Left ventricle myocardium inferior (tissue), 1 donor: ENCODE measurements around the gene RANBP3. TPM values are rescaled to one million over a fixed set of nuclear protein-coding genes. Genes with fewer than 3 reads are reported as not detected.

ENCODE experiments used
- DNase-seq: peaks from one replicate; pipeline ENCODE4 v3.0.0-alpha.2; 2020
- H3K27ac ChIP-seq: fragments of 200-600 bp; replicated peaks from 2 replicates; pipeline ENCODE4 v1.8.0; 2021
- H3K27me3 ChIP-seq: fragments of 200-600 bp; 2 replicates; pipeline ENCODE4 v1.8.0; 2021; ENCODE audit warnings: low read depth
- H3K36me3 ChIP-seq: fragments of 200-600 bp; 2 replicates; pipeline ENCODE4 v1.8.0; 2021
- H3K4me1 ChIP-seq: fragments of 200-600 bp; 2 replicates; pipeline ENCODE4 v1.8.0; 2021
- H3K4me3 ChIP-seq: fragments of 200-600 bp; 2 replicates; pipeline ENCODE4 v1.8.0; 2021; ENCODE audit warnings: mild to moderate bottlenecking, moderate library complexity
- H3K9me3 ChIP-seq: fragments of 200-600 bp; replicated peaks from 2 replicates; pipeline ENCODE4 v1.8.0; 2021
- intact Hi-C: fragments of 100-400 bp; cut with micrococcal nuclease; formaldehyde crosslinking; loops from one replicate; pipeline ENCODE4 v1.11.0; 2022
- total RNA-seq: library from RNA; stranded (reverse); fragmentation: NEBNext Ultra II Directional; extraction: Animal tissue kit (Norgen Biotek cat#: 25700); gene quantifications from one replicate; pipeline ENCODE4 v1.2.1, GENCODE V29; 2021
- TF ChIP-seq, protein P1 (sequence below): fragments of 200-600 bp; IDR thresholded peaks from 2 replicates; pipeline ENCODE4 v1.8.0; 2021; ENCODE audit warnings: antibody characterized with exemption, mild to moderate bottlenecking, borderline replicate concordance
- donor health status: DM: no; HTN: yes; CAD: no; lungs with severe emphysema.

RANBP3 gene
- total RNA-seq, 1 donor from 2014 or later, result 54.8 TPM

DNA sequence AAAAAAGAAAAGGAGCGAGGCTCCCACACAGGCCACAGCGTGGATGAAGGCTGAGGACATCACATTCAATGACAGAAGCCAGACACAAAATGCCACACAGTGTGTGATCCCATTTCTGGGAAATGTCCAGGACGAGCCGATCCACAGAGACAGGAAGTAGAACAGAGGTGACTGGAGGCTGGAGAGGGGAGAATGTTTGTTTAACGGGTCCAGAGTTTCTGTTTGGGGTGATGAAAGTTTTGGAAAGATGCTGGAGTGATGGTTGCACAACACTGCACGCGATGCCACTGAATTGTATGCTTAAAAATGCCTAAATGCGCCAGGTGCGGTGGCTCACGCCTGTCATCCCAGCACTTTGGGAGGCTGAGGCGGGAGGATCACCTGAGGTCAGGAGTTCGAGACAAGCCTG lies 107.0 kb downstream of the RANBP3 start:
- Histone ChIP-seq H3K4me3 (no peak overlapping the region), H3K36me3 (no peaks in the 10 kb centered on the region), H3K9me3 (no peaks in the 10 kb centered on the region), H3K27me3 (no peaks in the 10 kb centered on the region), H3K27ac (no peak overlapping the region), H3K4me1 (no peaks in the 10 kb centered on the region)
- DNase-seq, result no peak
- intact Hi-C loops, result no loop called here
- TF ChIP-seq, protein P1, sequence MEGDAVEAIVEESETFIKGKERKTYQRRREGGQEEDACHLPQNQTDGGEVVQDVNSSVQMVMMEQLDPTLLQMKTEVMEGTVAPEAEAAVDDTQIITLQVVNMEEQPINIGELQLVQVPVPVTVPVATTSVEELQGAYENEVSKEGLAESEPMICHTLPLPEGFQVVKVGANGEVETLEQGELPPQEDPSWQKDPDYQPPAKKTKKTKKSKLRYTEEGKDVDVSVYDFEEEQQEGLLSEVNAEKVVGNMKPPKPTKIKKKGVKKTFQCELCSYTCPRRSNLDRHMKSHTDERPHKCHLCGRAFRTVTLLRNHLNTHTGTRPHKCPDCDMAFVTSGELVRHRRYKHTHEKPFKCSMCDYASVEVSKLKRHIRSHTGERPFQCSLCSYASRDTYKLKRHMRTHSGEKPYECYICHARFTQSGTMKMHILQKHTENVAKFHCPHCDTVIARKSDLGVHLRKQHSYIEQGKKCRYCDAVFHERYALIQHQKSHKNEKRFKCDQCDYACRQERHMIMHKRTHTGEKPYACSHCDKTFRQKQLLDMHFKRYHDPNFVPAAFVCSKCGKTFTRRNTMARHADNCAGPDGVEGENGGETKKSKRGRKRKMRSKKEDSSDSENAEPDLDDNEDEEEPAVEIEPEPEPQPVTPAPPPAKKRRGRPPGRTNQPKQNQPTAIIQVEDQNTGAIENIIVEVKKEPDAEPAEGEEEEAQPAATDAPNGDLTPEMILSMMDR, result no peak

DNA sequence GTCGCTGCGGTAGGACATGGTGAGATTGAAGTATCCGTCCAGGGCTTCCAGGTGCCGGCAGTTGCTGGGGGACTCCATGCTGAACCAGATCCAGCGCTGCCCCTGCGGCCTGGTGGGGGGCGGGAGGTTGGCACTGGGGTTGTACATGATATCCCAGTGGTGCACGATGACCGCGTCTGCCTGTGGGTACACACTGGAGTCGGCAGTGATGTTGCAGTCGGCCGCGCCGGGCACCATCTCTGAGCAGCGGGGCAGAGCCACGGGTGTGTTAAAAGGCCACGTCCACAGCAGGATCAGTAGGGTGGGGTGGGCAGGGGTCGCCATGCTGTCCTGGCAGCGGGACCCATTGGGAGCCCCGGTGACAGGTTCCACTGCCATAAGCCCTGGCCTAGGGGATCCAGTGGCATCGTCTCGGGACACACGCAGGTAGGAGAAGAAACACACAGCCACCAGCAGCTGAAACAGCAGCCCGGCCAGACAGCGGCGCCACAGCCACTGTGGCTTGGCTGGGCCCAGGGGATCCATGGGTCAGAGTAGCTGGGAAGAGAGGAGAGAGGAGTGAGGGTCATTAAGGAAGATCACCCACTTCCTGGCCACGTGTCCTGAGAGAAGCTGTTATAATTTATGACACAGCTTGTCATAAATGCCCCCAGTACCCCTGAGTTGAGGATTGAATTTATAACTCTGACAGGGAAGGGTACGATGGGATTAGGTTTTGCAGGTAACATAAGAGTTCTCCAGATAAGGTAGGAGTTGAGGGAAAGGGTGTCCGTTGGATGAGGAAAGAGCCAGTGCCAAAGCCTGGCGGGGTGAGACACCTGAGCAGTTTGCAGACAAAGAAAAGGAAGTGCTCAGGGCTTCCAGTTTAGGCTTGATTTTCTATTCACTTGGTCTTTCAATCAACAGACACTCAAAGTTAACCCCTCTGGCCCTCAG lies 110.5 kb downstream of the RANBP3 start:
- Histone ChIP-seq H3K27me3 (peaks cover 24% of the 10 kb centered on the region), H3K4me1 (no peaks in the 10 kb centered on the region), H3K36me3 (no peaks in the 10 kb centered on the region), H3K27ac (no peak overlapping the region), H3K4me3 (no peak overlapping the region), H3K9me3 (no peaks in the 10 kb centered on the region)
- DNase-seq, result no peak
- intact Hi-C loops, result no loop called here
- TF ChIP-seq, protein P1, result no peak

Other genes starting within 250 kb of the RANBP3 start
- 1.1 TPM for gene PRR22, start 193.4 kb downstream of the RANBP3 start, total RNA-seq
- 14.1 TPM for gene DUS3L, start 187.0 kb downstream of the RANBP3 start, total RNA-seq
- gene NRTN, start 173.1 kb downstream of the RANBP3 start, total RNA-seq, result 22.8 TPM
- not detected for gene FUT6, start 138.4 kb downstream of the RANBP3 start, total RNA-seq
- gene FUT3, start 126.7 kb downstream of the RANBP3 start, total RNA-seq, result not detected
- not detected for gene FUT5, start 107.6 kb downstream of the RANBP3 start, total RNA-seq
- gene NDUFA11, start 74.3 kb downstream of the RANBP3 start, total RNA-seq, result 590 TPM
- gene VMAC, start 73.3 kb downstream of the RANBP3 start, total RNA-seq, result 2.5 TPM
- gene CAPS, start 63.9 kb downstream of the RANBP3 start, total RNA-seq, result 6.1 TPM
- gene RFX2, start 132.4 kb upstream of the RANBP3 start, total RNA-seq, result 6.1 TPM
- gene ACSBG2, start 157.5 kb upstream of the RANBP3 start, total RNA-seq, result not detected